HCT116 (cell line): ENCODE results near the gene TJP2. TPM values are rescaled to one million over a fixed set of nuclear protein-coding genes. Genes with fewer than 3 reads are reported as not detected.

Experiments used
- ATAC-seq: fragments of 200-7000 bp; cut with Tn5 transposase; 2 replicates; pipeline ENCODE4 v1.9.1; 2020; ENCODE audit warnings: mild to moderate bottlenecking, moderate library complexity
- BruUV-seq: library from RNA; stranded (reverse); fragments of 400-500 nt; replicated peaks from 2 replicates; lab custom pipeline; 2021; lab: Mats Ljungman, UMichigan
- CTCF ChIA-PET: fragments of 300-600 bp; sonication (Branson Sonifier 250); formaldehyde crosslinking; loops from one replicate; lab custom pipeline; 2021; ENCODE audit warnings: antibody characterized with exemption; lab: Charles Lee
- POLR2A ChIA-PET: fragments of 300-600, 350-600 bp; sonication (Branson Sonifier 250); formaldehyde crosslinking; loops from one replicate; lab custom pipeline; 2021; ENCODE audit warnings: antibody characterized with exemption; lab: Charles Lee
- RAD21 ChIA-PET, 2 experiments: fragments of 300-600 bp; sonication (Branson Sonifier 250); formaldehyde crosslinking; loops; one replicate each; lab custom pipeline; 2023; ENCODE audit warnings: low total read pairs in 2 of 2; ENCODE audit not compliant: uncharacterized antibody in 2 of 2, unreplicated experiment in 2 of 2, low non-redundant PET in 1 of 2; lab: Charles Lee
- DNase-seq: peaks from one replicate; pipeline ENCODE4 v3.0.0-alpha.2; 2010; ENCODE audit warnings: low read depth, low spot score
- H2AFZ ChIP-seq: fragments of 200-600 bp; shearing (Covaris generic), sonication (generic); 2 replicates; pipeline ENCODE4 v1.6.1; 2017; ENCODE audit warnings: low read depth, mixed run types, mixed read lengths, antibody characterized with exemption, low read length; ENCODE audit not compliant: poor library complexity, severe bottlenecking
- H3K27ac ChIP-seq: 2 replicates; pipeline ENCODE4 v1.5.1; 2012; ENCODE audit warnings: low read depth, low read length
- H3K27me3 ChIP-seq: fragments of 200-600 bp; sonication (generic); 2 replicates; pipeline ENCODE4 v1.6.1; 2016; ENCODE audit warnings: mixed run types, low read length, mixed read lengths; ENCODE audit not compliant: insufficient read depth
- H3K36me3 ChIP-seq, 2 experiments: fragments of 200-500 bp in 1 of 2; fragments of 200-600 bp in 1 of 2; sonication (Bioruptor generic) in 1 of 2; sonication (generic) in 1 of 2; 2 replicates each; pipeline versions ENCODE4 v1.5.1 to v1.6.1; 2014 to 2016; ENCODE audit warnings: low read length in 2 of 2, inconsistent platforms in 1 of 2, mixed read lengths in 1 of 2, mixed run types in 1 of 2; ENCODE audit not compliant: insufficient read depth in 2 of 2, control insufficient read depth in 1 of 2
- H3K4me1 ChIP-seq, 2 experiments: fragments of 200-600 bp in 1 of 2; sonication (generic) in 1 of 2; 2 replicates each; pipeline versions ENCODE4 v1.5.1 to v1.6.1; 2012 to 2017; ENCODE audit warnings: low read length in 2 of 2, inconsistent platforms in 1 of 2, mild to moderate bottlenecking in 1 of 2, mixed read lengths in 1 of 2, mixed run types in 1 of 2, moderate library complexity in 1 of 2; ENCODE audit not compliant: insufficient read depth in 2 of 2, control insufficient read depth in 1 of 2
- H3K4me2 ChIP-seq: fragments of 200-600 bp; sonication (generic); 2 replicates; pipeline ENCODE4 v1.6.1; 2017; ENCODE audit warnings: mixed run types, low read length, mixed read lengths
- H3K4me3 ChIP-seq, 2 experiments: fragments of 200-600 bp in 1 of 2; sonication (generic) in 1 of 2; replicated peaks in 1 of 2; 2 replicates each; pipeline ENCODE4 v1.5.1; 2011 to 2016; ENCODE audit warnings: low read length in 2 of 2, control low read depth in 1 of 2, low read depth in 1 of 2, mild to moderate bottlenecking in 1 of 2, mixed read lengths in 1 of 2, mixed run types in 1 of 2
- H3K79me2 ChIP-seq: fragments of 200-600 bp; sonication (generic); 2 replicates; pipeline ENCODE4 v1.6.1; 2017; ENCODE audit warnings: mild to moderate bottlenecking, mixed run types, low read length, moderate library complexity, mixed read lengths; ENCODE audit not compliant: insufficient read depth
- H3K9ac ChIP-seq: fragments of 200-600 bp; sonication (generic); 2 replicates; pipeline ENCODE4 v1.6.1; 2016; ENCODE audit warnings: low read length, mixed read lengths
- H3K9me2 ChIP-seq: fragments of 200-600 bp; sonication (generic), shearing (Covaris generic); 2 replicates; pipeline ENCODE4 v1.6.1; 2017; ENCODE audit warnings: mixed run types, mild to moderate bottlenecking, moderate library complexity; ENCODE audit not compliant: insufficient read depth
- H3K9me3 ChIP-seq, 2 experiments: fragments of 200-500 bp in 1 of 2; fragments of 200-600 bp in 1 of 2; sonication (Bioruptor generic) in 1 of 2; sonication (generic) in 1 of 2; 2 replicates each; pipeline ENCODE4 v1.6.1; 2014 to 2017; ENCODE audit warnings: low read length in 2 of 2, mixed read lengths in 2 of 2, inconsistent platforms in 1 of 2, low read depth in 1 of 2, mild to moderate bottlenecking in 1 of 2, mixed run types in 1 of 2, moderate library complexity in 1 of 2; ENCODE audit not compliant: control insufficient read depth in 1 of 2, insufficient read depth in 1 of 2
- H4K20me1 ChIP-seq: fragments of 200-600 bp; sonication (generic), shearing (Covaris generic); 2 replicates; pipeline ENCODE4 v1.6.1; 2017; ENCODE audit warnings: mixed run types, mild to moderate bottlenecking, moderate library complexity; ENCODE audit not compliant: insufficient read depth
- CEBPB ChIP-seq: IDR thresholded peaks from 2 replicates; pipeline ENCODE4 v1.6.1; 2012; ENCODE audit warnings: low read depth
- CTCF ChIP-seq, 3 experiments: fragments of 200-600 bp in 1 of 3; sonication (generic) in 1 of 3; IDR thresholded peaks in 2 of 3; conservative IDR thresholded peaks in 1 of 3; 2 replicates each; pipeline ENCODE4 v1.5.1; 2012 to 2017; ENCODE audit warnings: low read depth in 2 of 3, low read length in 2 of 3, antibody characterized with exemption in 1 of 3, borderline replicate concordance in 1 of 3, control low read depth in 1 of 3, mild to moderate bottlenecking in 1 of 3, mixed read lengths in 1 of 3, mixed run types in 1 of 3, moderate library complexity in 1 of 3; ENCODE audit not compliant: insufficient read depth in 1 of 3
- EGR1 ChIP-seq: IDR thresholded peaks from 2 replicates; pipeline ENCODE4 v1.6.1; 2012; ENCODE audit warnings: low read depth
- FOSL1 ChIP-seq: IDR thresholded peaks from 2 replicates; pipeline ENCODE4 v1.6.1; 2012; ENCODE audit warnings: low read depth
- JUND ChIP-seq: IDR thresholded peaks from 2 replicates; pipeline ENCODE4 v1.6.1; 2012
- POLR2AphosphoS5 ChIP-seq: IDR thresholded peaks from 2 replicates; pipeline ENCODE4 v1.6.1; 2011; ENCODE audit warnings: mild to moderate bottlenecking, low read depth, low read length, moderate library complexity
- REST ChIP-seq: IDR thresholded peaks from 2 replicates; pipeline ENCODE4 v1.6.1; 2012; ENCODE audit warnings: low read depth
- SIN3A ChIP-seq: IDR thresholded peaks from 2 replicates; pipeline ENCODE4 v1.6.1; 2012; ENCODE audit warnings: low read depth
- SP1 ChIP-seq: IDR thresholded peaks from 2 replicates; pipeline ENCODE4 v1.6.1; 2012; ENCODE audit warnings: low read depth
- SRF ChIP-seq: IDR thresholded peaks from 2 replicates; pipeline ENCODE4 v1.6.1; 2012; ENCODE audit warnings: low read depth
- YY1 ChIP-seq: IDR thresholded peaks from 2 replicates; pipeline ENCODE4 v1.6.1; 2011; ENCODE audit warnings: low read length, low read depth, moderate library complexity, mild to moderate bottlenecking; ENCODE audit not compliant: insufficient replicate concordance; ENCODE audit errors: extremely low read depth
- ZFX ChIP-seq: fragments of 450-650 bp; IDR thresholded peaks from 2 replicates; pipeline ENCODE4 v1.6.1; 2017
- ZNF274 ChIP-seq: fragments of 200-500 bp; sonication (Bioruptor generic); IDR thresholded peaks from 2 replicates; pipeline ENCODE4 v1.6.1; 2014; ENCODE audit warnings: mild to moderate bottlenecking, low read depth, low read length, inconsistent platforms
- intact Hi-C: fragments of 100-400 bp; cut with micrococcal nuclease; formaldehyde crosslinking; loops from 2 replicates; pipeline ENCODE4 v1.10.0; 2022
- total RNA-seq: library from RNA; stranded (reverse); gene quantifications from one replicate; pipeline ENCODE4 v1.2.1, GENCODE V29; 2021; ENCODE audit not compliant: unreplicated experiment
- TF ChIP-seq, protein P1 (sequence below): IDR thresholded peaks from 2 replicates; pipeline ENCODE4 v1.6.1; 2012
- TF ChIP-seq, protein P2 (sequence below): IDR thresholded peaks from 2 replicates; pipeline ENCODE4 v1.6.1; 2012

TJP2 gene
- total RNA-seq, 1 experiment from 2014 or later = 39.7 TPM

DNA sequence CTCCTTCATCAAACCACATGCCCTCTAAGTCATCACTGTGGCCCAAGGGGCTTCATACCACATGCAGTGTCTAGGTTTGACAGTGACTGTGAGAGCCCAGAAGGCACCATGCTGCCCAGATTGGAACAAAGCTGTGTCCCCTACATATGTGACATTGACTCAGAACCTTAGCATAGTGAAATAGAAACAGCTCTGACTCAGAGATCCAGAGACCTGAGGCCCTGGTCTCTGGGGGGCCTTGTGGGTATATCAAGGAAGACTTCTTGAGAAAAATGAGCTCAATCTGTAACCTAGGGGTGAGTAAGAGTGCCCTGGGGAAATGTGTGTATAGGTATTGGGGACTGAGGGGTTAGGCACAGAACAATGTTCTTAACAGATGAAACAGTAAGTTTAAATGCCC, 143.8 kb downstream of the TJP2 start:
- Histone ChIP-seq H2AFZ (no peak overlapping the region), H3K4me3 (no peak overlapping the region), H3K9me2 (no peaks in the 10 kb centered on the region), H3K27me3 (no peaks in the 10 kb centered on the region), H3K36me3 (no peaks in the 10 kb centered on the region), H3K9me3 (peaks cover 0 to 9% of the 10 kb centered on the region in 2 experiments; a peak in 2 of 4 replicates), H3K27ac (no peak overlapping the region), H3K4me2 (no peak overlapping the region), H3K4me1 (no peaks in the 10 kb centered on the region), H3K9ac (no peak overlapping the region), H4K20me1 (no peaks in the 10 kb centered on the region), H3K79me2 (no peaks in the 10 kb centered on the region)
- POLR2A ChIA-PET = no interaction called here
- DNase-seq (no peak), ATAC-seq (no peak)
- TF ChIP-seq CTCF (IDR thresholded peaks at IDR 0.05 in 2 of 3, conservative IDR thresholded peaks at IDR 0.05 in 1 of 3; ENCODE audit: borderline replicate concordance in 1 of 3, insufficient read depth in 1 of 3, low read depth in 2 of 3, low read length in 2 of 3) (no peak), FOSL1 (no peak), YY1 (no peak), ZFX (no peak), POLR2AphosphoS5 (no peak), SP1 (no peak), SRF (no peak), EGR1 (no peak), JUND (no peak), REST (no peak), CEBPB (no peak), ZNF274 (no peak), SIN3A (no peak)
- TF ChIP-seq, protein P1, sequence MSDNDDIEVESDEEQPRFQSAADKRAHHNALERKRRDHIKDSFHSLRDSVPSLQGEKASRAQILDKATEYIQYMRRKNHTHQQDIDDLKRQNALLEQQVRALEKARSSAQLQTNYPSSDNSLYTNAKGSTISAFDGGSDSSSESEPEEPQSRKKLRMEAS = no peak
- TF ChIP-seq, protein P2, sequence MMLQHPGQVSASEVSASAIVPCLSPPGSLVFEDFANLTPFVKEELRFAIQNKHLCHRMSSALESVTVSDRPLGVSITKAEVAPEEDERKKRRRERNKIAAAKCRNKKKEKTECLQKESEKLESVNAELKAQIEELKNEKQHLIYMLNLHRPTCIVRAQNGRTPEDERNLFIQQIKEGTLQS = no peak
- RAD21 ChIA-PET = no interaction called here
- CTCF ChIA-PET = no interaction called here
- no TSS peak for BruUV-seq
- intact Hi-C loops = no loop called here
